AG09319 (cell line): ENCODE measurements around the gene KIF21B.
"Not testable (repeated sequence)": the region's sequence is repeated elsewhere in the genome, so short reads cannot be mapped to it uniquely, and the experiment has no call there.

Experiments used
- DNase-seq: peaks from one replicate; pipeline ENCODE4 v3.0.0-alpha.2; 2010; ENCODE audit warnings: low read depth; ENCODE audit errors: extremely low read depth
- TF ChIP-seq, protein P1 (sequence below): IDR thresholded peaks from 2 replicates; pipeline ENCODE4 v1.5.1; 2011; ENCODE audit warnings: low read depth, mild to moderate bottlenecking, inconsistent platforms, low read length, moderate library complexity

KIF21B gene

DNA sequence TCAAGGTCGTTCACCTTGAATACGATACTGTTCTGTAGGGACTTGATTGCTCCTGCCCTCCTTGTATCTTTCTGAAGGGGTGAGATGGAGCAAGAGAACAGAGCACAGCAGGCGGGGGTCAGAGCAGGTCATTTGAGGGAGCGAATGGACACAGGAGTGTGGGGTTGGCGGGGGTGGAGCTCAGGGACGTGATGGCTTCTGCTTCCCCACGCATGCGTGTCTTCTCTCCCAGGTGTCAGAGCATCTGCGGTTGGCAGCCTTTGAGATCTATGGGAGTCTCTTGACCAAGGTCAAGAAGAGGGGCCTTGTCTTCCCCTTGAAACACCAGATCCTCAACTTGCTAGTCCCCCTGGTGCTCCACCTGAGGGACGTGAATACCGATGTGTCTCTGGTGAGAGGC lies 64.9 kb downstream of the KIF21B start:
- TF ChIP-seq, protein P1, sequence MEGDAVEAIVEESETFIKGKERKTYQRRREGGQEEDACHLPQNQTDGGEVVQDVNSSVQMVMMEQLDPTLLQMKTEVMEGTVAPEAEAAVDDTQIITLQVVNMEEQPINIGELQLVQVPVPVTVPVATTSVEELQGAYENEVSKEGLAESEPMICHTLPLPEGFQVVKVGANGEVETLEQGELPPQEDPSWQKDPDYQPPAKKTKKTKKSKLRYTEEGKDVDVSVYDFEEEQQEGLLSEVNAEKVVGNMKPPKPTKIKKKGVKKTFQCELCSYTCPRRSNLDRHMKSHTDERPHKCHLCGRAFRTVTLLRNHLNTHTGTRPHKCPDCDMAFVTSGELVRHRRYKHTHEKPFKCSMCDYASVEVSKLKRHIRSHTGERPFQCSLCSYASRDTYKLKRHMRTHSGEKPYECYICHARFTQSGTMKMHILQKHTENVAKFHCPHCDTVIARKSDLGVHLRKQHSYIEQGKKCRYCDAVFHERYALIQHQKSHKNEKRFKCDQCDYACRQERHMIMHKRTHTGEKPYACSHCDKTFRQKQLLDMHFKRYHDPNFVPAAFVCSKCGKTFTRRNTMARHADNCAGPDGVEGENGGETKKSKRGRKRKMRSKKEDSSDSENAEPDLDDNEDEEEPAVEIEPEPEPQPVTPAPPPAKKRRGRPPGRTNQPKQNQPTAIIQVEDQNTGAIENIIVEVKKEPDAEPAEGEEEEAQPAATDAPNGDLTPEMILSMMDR, result no peak
- no peak for DNase-seq

DNA sequence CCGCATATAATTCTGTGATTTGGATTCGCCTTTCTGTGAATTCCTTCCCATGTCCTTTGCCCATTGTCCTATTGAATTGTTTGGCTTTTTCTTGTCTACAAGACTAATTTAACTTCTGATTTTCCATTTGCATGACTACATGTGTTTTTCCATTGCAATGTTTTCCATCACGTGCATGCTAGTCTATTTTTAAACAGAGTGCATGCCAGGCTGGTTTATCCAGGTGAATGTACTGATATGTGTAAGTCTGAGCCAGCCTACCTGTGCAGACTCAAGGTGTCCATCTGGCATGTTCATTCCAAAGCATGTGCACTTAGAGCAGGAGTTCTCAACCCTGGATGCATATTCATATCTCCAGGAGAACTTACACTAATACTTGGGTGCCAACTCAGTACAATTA lies 69.1 kb downstream of the KIF21B start:
- TF ChIP-seq, protein P1, result no peak
- no peak for DNase-seq

DNA sequence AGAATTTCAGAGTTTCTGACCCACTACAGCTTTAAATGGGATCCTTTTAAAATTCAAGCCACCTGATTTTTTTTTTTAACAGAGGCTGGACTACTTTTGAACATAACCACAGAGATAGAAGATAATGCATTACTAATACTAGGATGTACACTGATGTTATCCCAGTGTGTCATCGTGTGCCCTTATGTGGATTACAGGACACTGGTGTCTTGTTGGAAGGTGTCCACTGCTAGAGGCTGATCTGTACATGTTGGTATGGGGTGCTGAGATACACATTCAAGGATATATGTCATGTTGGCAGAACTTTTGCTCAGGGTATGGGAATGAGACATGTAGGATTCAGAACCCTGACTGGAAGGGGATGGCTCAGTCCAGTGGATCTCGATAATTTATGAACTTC lies 72.5 kb downstream of the KIF21B start:
- TF ChIP-seq, protein P1, result no peak
- DNase-seq, result no peak

DNA sequence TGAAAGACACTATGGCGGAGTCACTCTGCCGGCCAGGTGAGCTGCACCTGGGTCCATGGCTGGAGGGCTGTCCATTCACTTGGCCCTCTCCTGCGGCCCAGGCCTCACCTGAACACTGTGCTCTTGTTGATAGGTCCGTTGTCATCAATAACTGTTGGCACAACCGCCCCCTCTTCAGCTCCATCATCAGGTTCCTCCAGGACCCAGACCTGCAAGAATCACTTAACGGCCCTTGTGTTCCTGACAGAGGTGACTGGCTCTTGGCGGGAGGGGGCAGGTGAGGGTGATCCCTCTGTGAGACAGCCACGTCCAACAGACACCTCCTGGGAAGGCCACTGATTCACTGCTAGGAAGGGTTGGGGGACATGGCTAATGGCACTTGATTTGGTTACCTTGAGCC lies 73.9 kb downstream of the KIF21B start:
- DNase-seq, result no peak
- TF ChIP-seq, protein P1, result no peak

DNA sequence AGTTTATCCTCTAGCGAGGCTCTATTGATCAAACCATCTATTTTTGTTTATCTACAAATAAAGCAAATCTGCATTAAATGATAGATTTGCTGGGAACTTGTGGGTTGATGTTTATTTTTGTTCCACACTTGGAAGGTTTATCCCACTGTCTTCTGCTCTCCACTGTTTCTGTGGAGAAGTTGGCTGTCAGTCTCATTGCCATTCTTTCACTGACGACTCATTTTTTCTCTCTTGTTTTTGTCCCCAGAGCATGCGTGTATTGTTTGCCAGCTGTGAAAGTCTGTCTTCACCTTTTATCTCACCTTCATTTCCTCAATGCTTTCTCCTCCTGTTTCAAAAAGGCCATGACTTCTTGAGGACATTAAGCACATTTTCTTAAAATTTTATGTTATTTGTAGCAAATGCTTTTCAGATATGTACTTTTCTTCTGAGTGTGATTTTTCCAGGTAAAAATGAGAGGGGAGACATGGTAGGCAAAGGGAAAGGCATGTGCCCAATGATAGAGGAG lies 76.4 kb downstream of the KIF21B start:
- DNase-seq, result no peak

DNA sequence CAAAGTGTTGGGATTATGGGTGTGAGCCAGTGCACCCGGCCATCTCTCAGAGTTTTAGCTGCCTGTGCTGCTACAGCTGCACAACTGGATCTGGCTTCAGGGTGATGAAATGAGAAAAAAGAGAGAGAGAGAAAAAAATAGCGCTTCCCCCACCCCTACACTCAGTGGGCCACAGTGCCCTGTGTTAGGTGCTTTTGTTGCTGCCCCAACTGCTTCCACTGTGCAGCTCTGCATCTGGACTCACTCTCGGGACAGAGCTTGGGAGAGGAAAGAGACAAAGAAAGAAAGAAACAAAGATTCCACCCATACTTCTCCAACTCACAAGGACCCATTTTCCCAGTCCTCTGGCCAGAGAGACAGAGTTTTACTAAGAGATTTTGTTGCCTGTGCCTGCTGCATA lies 78.4 kb downstream of the KIF21B start:
- TF ChIP-seq, protein P1, result no peak
- DNase-seq, result no peak

More for the DNA sequence above, 76.4 kb downstream of the KIF21B start:
- TF ChIP-seq, protein P1, result no peak

DNA sequence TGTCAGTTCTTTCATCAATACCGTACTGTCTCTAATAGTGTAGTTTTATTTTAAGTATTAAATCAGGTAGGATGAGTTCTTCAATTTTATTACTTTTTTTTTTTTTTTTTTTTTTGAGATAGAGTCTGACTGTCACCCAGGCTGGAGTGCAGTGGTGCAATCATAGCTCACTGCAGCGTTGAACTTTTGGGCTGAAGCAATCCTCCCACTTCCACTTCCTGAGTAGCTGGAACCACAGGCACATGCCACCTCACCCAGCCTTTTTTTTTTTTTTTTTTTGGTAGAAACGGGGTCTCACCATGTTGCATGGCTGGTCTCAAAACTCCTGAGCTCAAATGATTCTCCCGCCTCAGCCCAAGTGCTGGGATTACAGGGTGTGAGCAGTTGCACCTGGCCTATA lies 84.6 kb downstream of the KIF21B start:
- no peak for DNase-seq
- TF ChIP-seq, protein P1, result no peak

DNA sequence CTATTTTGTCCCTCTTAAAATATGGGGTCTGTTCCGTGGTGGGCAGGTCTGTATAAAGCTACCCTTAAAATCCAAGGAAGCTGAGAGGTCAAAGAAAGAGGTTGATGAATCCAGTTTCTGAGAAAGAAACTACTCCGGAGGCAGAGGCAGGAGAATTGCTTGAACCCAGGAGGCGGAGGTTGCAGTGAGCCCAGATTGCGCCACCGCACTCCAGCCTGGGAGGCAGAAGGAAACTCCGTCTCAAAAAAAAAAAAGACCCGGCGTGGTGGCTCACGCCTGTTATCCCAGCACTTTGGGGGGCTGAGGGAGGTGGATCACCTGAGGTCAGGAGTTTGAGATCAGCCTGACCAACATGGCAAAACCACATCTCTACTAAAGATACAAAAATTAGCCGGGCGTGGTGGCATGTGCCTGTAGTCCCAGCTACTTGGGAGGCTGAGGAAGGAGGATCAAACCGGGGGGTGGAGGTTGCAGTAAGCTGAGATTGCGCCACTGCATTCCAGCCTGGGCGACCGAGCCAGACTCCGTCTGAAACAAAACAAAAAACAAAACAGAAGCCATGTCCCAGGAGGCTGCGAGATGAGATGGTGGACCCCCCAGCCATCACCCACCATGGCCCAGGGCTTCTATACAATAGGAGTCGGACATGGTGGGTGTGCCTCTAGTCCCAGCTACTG lies 88.1 kb downstream of the KIF21B start:
- not testable (repeated sequence) for DNase-seq
